A375 (cell line): Measurements from ENCODE around the gene GABRE. TPM values are rescaled to one million over a fixed set of nuclear protein-coding genes. Genes with fewer than 3 reads are reported as not detected.

ENCODE experiments used
- total RNA-seq: library from RNA; depleted of rRNA; stranded (reverse); fragments of >200 nt; shearing (Covaris generic); gene quantifications from 2 replicates; pipeline ENCODE4 v1.2.3, GENCODE V29; 2014; rRNA removed

The GABRE gene, protein sequence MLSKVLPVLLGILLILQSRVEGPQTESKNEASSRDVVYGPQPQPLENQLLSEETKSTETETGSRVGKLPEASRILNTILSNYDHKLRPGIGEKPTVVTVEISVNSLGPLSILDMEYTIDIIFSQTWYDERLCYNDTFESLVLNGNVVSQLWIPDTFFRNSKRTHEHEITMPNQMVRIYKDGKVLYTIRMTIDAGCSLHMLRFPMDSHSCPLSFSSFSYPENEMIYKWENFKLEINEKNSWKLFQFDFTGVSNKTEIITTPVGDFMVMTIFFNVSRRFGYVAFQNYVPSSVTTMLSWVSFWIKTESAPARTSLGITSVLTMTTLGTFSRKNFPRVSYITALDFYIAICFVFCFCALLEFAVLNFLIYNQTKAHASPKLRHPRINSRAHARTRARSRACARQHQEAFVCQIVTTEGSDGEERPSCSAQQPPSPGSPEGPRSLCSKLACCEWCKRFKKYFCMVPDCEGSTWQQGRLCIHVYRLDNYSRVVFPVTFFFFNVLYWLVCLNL
- total RNA-seq = 1.4 and 2.7 TPM in 2 replicates

DNA sequence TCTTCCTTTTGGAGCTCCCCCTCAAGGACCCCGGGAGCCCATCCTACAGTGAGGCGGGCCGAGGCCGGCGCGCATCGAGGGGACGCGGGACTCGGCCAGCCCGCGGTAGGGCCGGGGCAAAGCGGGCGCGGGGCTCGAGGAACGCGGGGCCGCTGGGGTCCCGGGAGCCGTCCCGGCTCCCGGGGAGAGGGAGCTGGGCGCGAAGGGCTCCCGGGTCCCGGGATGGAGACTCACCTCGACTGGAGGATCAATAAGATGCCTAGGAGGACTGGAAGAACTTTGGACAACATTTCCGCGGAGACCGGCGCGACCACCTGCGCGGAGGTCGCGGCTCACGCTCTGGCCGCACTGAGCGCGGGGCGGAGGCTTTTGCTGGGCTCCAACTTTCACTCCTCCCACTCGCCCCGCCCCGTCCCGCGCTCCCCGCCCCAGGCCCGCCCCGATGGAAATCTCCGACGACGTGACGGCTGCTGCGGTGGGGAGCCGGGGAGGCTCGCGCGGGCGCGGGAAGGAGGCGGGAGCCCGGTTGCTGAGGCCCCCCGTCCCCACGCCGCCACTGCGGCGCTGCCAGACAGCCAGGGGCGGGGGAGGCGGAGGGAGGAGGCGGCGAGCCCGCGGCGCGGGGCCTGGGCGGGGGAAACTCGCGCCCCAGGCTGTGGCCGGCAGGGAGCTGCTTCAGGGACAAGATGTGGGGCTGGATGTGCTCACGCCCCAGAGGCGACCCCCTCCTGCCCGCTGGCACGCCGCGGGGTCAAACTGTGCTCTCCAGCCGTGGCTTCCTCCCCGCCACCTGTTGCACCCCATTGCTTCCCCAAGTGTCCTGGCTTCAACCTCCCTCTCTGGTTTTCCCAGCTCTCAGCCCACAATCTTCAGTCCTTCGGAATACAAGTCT is at the start of gene GABRE:
Gene GABRE, minus strand, starts transcription at position 341 of the 892 bp plus-strand sequence. Its CDS starts 51 bp downstream, at position 290.

DNA sequence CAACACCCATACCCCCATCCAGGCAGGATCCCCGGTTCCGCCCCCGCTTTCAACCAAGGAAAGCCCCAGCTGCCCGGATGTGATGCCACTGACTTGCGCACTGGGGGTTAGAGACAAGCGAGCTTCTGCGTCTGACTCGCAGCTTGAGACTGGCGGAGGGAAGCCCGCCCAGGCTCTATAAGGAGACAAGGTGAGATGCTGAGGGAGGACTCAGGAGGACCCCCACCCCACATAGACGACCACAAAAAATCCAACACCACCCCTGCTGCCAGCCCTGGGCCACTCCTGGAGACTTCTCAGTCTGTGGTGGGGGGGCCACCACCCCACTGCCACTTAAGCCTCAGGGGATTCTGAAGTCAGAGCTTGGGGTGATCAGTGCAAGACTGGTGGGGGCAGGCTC is 61.7 kb downstream of the GABRE start, which contains the start of gene MAGEA4:
Gene MAGEA4, plus strand, starts transcription at position 110 of the 400 bp plus-strand sequence. CDS start 10,776 bp downstream, outside the sequence.

Other genes starting within 250 kb of the GABRE start
- not detected in 2 replicates for gene CNGA2, start 239.9 kb downstream of the GABRE start, total RNA-seq
- 922 and 926 TPM in 2 replicates for gene MAGEA4, start 61.8 kb downstream of the GABRE start, total RNA-seq
- gene MAGEA10, start 163.9 kb upstream of the GABRE start, total RNA-seq = 10.1 and 12.9 TPM in 2 replicates